ENCODE measurements around the gene MTF2. TPM values are rescaled to one million over a fixed set of nuclear protein-coding genes. Genes with fewer than 3 reads are reported as not detected.

MTF2 gene
- total RNA-seq, 2 donors from 2014 or later: 10.4 to 31.5 TPM

- DNase-seq (ENCODE audit: low spot score): no peak
- no peaks in the 10 kb centered on the region for H3K27me3 ChIP-seq (replicated peaks; ENCODE audit: insufficient read depth)
- H3K4me1 ChIP-seq (replicated peaks): no peaks in the 10 kb centered on the region
- H3K9me3 ChIP-seq: no peaks in the 10 kb centered on the region
- no peaks in the 10 kb centered on the region for H3K36me3 ChIP-seq
- no peak overlapping the region for H3K27ac ChIP-seq
- WGBS: 95% methylated on average over 2 of the region's 2 CpGs
- TF ChIP-seq POLR2AphosphoS5 (IDR thresholded peaks at IDR 0.05) (no peak), CTCF (IDR thresholded peaks at IDR 0.05) (no peak), POLR2A (IDR thresholded peaks at IDR 0.05) (no peak)
- intact Hi-C loops (cut with DNase I): no loop called here
- no peak overlapping the region for H3K4me3 ChIP-seq
Measured at GRCh38 chr1:93109578-93109977, 30.5 kb downstream of the MTF2 start.

- no peak for DNase-seq (ENCODE audit: low spot score)
- Histone ChIP-seq H3K9me3 (no peaks in the 10 kb centered on the region), H3K36me3 (no peaks in the 10 kb centered on the region), H3K27ac (no peak overlapping the region), H3K4me1 (replicated peaks) (no peaks in the 10 kb centered on the region), H3K27me3 (replicated peaks; ENCODE audit: insufficient read depth) (no peaks in the 10 kb centered on the region), H3K4me3 (no peak overlapping the region)
- intact Hi-C loops (cut with DNase I): no loop called here
- TF ChIP-seq POLR2AphosphoS5 (IDR thresholded peaks at IDR 0.05): no peak
- no peak for TF ChIP-seq POLR2A (IDR thresholded peaks at IDR 0.05)
- TF ChIP-seq CTCF (IDR thresholded peaks at IDR 0.05): no peak
- WGBS: 46% methylated on average over 1 of the region's 1 CpG
Measured at GRCh38 chr1:93111065-93111464, 32.0 kb downstream of the MTF2 start.

GRCh38 chr1:93111561-93111960 is 32.5 kb downstream of the MTF2 start:
- DNase-seq (ENCODE audit: low spot score): no peak
- intact Hi-C loops (cut with DNase I): no loop called here
- Histone ChIP-seq H3K4me1 (replicated peaks) (no peaks in the 10 kb centered on the region), H3K4me3 (no peak overlapping the region), H3K27me3 (replicated peaks; ENCODE audit: insufficient read depth) (no peaks in the 10 kb centered on the region), H3K36me3 (no peaks in the 10 kb centered on the region), H3K9me3 (no peaks in the 10 kb centered on the region), H3K27ac (no peak overlapping the region)
- TF ChIP-seq POLR2AphosphoS5 (IDR thresholded peaks at IDR 0.05): no peak
- no peak for TF ChIP-seq POLR2A (IDR thresholded peaks at IDR 0.05)
- TF ChIP-seq CTCF (IDR thresholded peaks at IDR 0.05): no peak

- TF ChIP-seq POLR2AphosphoS5 (IDR thresholded peaks at IDR 0.05) (no peak), POLR2A (IDR thresholded peaks at IDR 0.05) (no peak), CTCF (IDR thresholded peaks at IDR 0.05) (no peak)
- no peaks in the 10 kb centered on the region for H3K4me1 ChIP-seq (replicated peaks)
- no peaks in the 10 kb centered on the region for H3K36me3 ChIP-seq
- H3K27ac ChIP-seq: no peak overlapping the region
- no peak for DNase-seq (ENCODE audit: low spot score)
- H3K27me3 ChIP-seq (replicated peaks; ENCODE audit: insufficient read depth): no peaks in the 10 kb centered on the region
- H3K9me3 ChIP-seq: no peaks in the 10 kb centered on the region
- no peak overlapping the region for H3K4me3 ChIP-seq
- WGBS: 95% methylated on average over 3 of the region's 3 CpGs
- intact Hi-C loops (cut with DNase I): no loop called here
Measured at GRCh38 chr1:93113127-93113526, 34.0 kb downstream of the MTF2 start.

DNA sequence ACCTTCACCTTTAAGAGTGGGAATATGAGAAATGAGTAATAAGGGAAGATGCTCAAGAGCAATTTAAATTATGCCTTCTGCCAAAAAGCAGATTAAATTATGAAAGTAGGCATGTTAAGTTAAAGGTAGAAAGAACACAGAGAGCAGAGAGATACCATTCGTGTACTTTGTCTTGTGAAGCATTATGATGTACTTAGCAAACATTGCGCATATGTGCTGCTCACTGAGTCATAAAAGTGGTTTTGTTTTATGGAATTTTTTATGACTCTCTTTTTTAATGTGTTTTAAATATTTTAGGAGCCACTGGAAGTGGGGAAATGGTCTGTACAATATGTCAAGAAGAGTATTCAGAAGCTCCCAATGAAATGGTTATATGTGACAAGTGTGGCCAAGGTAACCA is 35.3 kb downstream of the MTF2 start:
- Histone ChIP-seq H3K27ac (no peak overlapping the region), H3K27me3 (replicated peaks; ENCODE audit: insufficient read depth) (no peaks in the 10 kb centered on the region), H3K9me3 (no peaks in the 10 kb centered on the region), H3K36me3 (no peaks in the 10 kb centered on the region), H3K4me3 (no peak overlapping the region), H3K4me1 (replicated peaks) (no peaks in the 10 kb centered on the region)
- intact Hi-C loops (cut with DNase I): no loop called here
- no peak for TF ChIP-seq CTCF (IDR thresholded peaks at IDR 0.05)
- no peak for TF ChIP-seq POLR2A (IDR thresholded peaks at IDR 0.05)
- no peak for TF ChIP-seq POLR2AphosphoS5 (IDR thresholded peaks at IDR 0.05)
- 84% methylated on average over 2 of the region's 2 CpGs for WGBS
- no peak for DNase-seq (ENCODE audit: low spot score)
